Measurements from ENCODE around the gene KCNIP2.
"Not testable (repeated sequence)": the region's sequence is repeated elsewhere in the genome, so short reads cannot be mapped to it uniquely, and the experiment has no call there.

KCNIP2 gene

GRCh38 chr10:101827919-101828600 lies 15.5 kb downstream of the KCNIP2 start:
- DNase-seq, result no peak

- DNase-seq, result no peak
These were observed 16.7 kb downstream of the KCNIP2 start for GRCh38 chr10:101826852-101827434.

GRCh38 chr10:101824736-101825135 lies 18.9 kb downstream of the KCNIP2 start:
- no peak for DNase-seq

- DNase-seq, result peak; percentile 83
These were observed 24.5 kb downstream of the KCNIP2 start for GRCh38 chr10:101818872-101819633.

GRCh38 chr10:101818119-101818871 lies 25.3 kb downstream of the KCNIP2 start, which contains the start of gene OGA:
Gene OGA (minus strand): TSS chr10:101818444. CDS start chr10:101818022, 422 bp downstream.
- DNase-seq, result peak; percentile 98

GRCh38 chr10:101817337-101818118 lies 26.1 kb downstream of the KCNIP2 start:
- DNase-seq, result peak; percentile 64

GRCh38 chr10:101816913-101817336 lies 26.7 kb downstream of the KCNIP2 start:
- DNase-seq, result no peak

GRCh38 chr10:101816376-101816775 lies 27.2 kb downstream of the KCNIP2 start:
- no peak for DNase-seq

GRCh38 chr10:101814466-101815071 lies 29.0 kb downstream of the KCNIP2 start:
- DNase-seq, result no peak

GRCh38 chr10:101812606-101813005 lies 31.0 kb downstream of the KCNIP2 start:
- no peak for DNase-seq

- no peak for DNase-seq
These were observed 36.4 kb downstream of the KCNIP2 start for GRCh38 chr10:101807158-101807557.

- no peak for DNase-seq
These were observed 40.1 kb downstream of the KCNIP2 start for GRCh38 chr10:101803511-101803910.

GRCh38 chr10:101797403-101798059 lies 46.1 kb downstream of the KCNIP2 start:
- peak; percentile 4 for DNase-seq

GRCh38 chr10:101793526-101793925 lies 50.1 kb downstream of the KCNIP2 start:
- DNase-seq, result no peak

- DNase-seq, result no peak
These were observed 53.9 kb downstream of the KCNIP2 start for GRCh38 chr10:101789686-101790085.

- DNase-seq, result not testable (repeated sequence)
These were observed 54.4 kb downstream of the KCNIP2 start for GRCh38 chr10:101789231-101789630.

GRCh38 chr10:101785801-101786200 lies 57.8 kb downstream of the KCNIP2 start:
- no peak for DNase-seq

GRCh38 chr10:101784558-101784957 lies 59.0 kb downstream of the KCNIP2 start:
- DNase-seq, result no peak

- peak; percentile 24 for DNase-seq
These were observed 59.9 kb downstream of the KCNIP2 start for GRCh38 chr10:101783736-101784118.

- peak; percentile 82 for DNase-seq
These were observed 60.5 kb downstream of the KCNIP2 start, which contains the start of gene NPM3 for GRCh38 chr10:101782811-101783735. Gene NPM3 (minus strand): TSS chr10:101783446. CDS start chr10:101783390, 56 bp downstream.

Data from NCI-H69 (cell line).